ENCODE results near the gene DSCAML1.
"Not testable (repeated sequence)": the region's sequence is repeated elsewhere in the genome, so short reads cannot be mapped to it uniquely, and the experiment has no call there.

Gene DSCAML1

DNA sequence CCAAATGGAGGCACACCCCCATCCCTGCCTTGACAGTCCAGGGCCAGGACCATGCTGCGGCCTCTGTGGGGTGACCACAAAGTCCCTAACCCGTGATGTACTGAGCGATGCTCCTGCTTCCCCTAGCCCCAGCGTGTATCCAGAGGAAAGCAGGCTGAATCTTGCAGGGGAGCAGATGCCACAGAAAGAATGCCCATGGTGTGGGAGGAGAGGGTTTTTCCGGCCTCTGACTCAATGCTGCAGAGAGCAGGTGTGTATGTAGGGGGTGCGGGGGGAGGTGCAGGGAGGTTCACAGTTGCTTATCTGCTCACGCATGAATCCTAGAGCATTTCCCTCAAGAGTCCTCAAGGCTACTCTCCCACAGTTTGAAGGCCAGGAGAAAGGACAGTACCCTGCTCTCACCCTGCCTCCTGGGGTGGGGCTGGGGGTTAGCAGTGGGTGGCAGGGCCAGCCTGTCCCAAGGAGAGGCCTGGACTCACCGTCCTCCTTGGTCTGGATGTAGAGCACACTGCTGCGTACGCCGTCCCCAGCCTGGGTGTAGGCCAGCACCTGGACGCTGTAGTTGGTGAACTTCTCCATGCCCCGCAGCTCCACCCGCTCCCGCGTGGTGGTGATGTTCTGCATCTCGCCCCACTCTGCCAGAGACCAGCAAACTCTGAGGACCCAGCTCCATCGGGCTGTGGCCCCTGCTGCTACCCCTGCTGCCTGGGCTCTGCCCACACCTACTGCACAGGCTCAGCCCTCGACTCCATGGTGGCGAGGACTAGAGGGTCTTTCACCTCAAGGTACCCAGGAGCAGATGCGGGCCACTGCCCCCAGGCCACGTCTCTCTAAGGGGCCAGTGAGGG is 338.5 kb downstream of the DSCAML1 start (continued):
- TF ChIP-seq, protein P1, sequence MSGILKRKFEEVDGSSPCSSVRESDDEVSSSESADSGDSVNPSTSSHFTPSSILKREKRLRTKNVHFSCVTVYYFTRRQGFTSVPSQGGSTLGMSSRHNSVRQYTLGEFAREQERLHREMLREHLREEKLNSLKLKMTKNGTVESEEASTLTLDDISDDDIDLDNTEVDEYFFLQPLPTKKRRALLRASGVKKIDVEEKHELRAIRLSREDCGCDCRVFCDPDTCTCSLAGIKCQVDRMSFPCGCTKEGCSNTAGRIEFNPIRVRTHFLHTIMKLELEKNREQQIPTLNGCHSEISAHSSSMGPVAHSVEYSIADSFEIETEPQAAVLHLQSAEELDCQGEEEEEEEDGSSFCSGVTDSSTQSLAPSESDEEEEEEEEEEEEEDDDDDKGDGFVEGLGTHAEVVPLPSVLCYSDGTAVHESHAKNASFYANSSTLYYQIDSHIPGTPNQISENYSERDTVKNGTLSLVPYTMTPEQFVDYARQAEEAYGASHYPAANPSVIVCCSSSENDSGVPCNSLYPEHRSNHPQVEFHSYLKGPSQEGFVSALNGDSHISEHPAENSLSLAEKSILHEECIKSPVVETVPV (CRISPR knock-in tag; IDR thresholded peaks at IDR 0.05) = no peak
- TF ChIP-seq ZNF8 (CRISPR knock-in tag; IDR thresholded peaks at IDR 0.05) = no peak
- no peak for TF ChIP-seq ZNF70 (CRISPR knock-in tag; IDR thresholded peaks at IDR 0.05)
- TF ChIP-seq ZFP30 (CRISPR knock-in tag; IDR thresholded peaks at IDR 0.05) = no peak
- no peak for TF ChIP-seq ISL1 (CRISPR knock-in tag; IDR thresholded peaks at IDR 0.05)
- no peak for TF ChIP-seq BACH2 (CRISPR knock-in tag; IDR thresholded peaks at IDR 0.05; ENCODE audit: borderline replicate concordance)

DNA sequence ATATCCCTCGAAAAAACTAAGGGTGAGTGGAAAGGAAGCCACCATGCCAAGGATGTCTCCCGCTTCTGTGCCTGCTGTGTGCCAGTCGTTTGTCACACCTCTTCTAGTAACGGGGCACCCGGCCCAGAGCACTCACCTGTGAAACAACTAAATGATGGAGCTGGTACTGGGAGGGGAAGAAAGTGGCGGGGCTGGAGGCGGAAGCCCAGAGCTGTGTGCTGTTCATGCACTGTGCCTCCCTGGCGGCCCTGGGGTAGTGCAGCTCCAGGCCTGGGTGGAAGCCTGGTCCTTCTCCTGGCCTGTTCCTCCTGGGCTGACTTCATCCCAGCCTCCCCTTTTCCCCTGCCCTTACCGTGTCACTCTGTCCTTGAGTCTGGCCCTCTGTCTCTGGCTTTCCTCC is 339.2 kb downstream of the DSCAML1 start:
- no peak for ATAC-seq
- no peak for TF ChIP-seq ISL1 (CRISPR knock-in tag; IDR thresholded peaks at IDR 0.05)
- TF ChIP-seq, protein P2, sequence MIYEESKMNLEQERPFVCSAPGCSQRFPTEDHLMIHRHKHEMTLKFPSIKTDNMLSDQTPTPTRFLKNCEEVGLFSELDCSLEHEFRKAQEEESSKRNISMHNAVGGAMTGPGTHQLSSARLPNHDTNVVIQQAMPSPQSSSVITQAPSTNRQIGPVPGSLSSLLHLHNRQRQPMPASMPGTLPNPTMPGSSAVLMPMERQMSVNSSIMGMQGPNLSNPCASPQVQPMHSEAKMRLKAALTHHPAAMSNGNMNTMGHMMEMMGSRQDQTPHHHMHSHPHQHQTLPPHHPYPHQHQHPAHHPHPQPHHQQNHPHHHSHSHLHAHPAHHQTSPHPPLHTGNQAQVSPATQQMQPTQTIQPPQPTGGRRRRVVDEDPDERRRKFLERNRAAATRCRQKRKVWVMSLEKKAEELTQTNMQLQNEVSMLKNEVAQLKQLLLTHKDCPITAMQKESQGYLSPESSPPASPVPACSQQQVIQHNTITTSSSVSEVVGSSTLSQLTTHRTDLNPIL (CRISPR knock-in tag; IDR thresholded peaks at IDR 0.05; ENCODE audit: low read depth) = no peak
- TF ChIP-seq TOX (CRISPR knock-in tag; IDR thresholded peaks at IDR 0.05; ENCODE audit: borderline replicate concordance) = no peak
- no peak for TF ChIP-seq ZNF565 (CRISPR knock-in tag; conservative IDR thresholded peaks at IDR 0.05; ENCODE audit: low read depth)
- TF ChIP-seq ZNF8 (CRISPR knock-in tag; IDR thresholded peaks at IDR 0.05) = no peak
- no peak for TF ChIP-seq RARB (CRISPR knock-in tag; IDR thresholded peaks at IDR 0.05)
- no peak for TF ChIP-seq ZFP30 (CRISPR knock-in tag; IDR thresholded peaks at IDR 0.05)
- no peak for TF ChIP-seq ZNF70 (CRISPR knock-in tag; IDR thresholded peaks at IDR 0.05)
- TF ChIP-seq ESRRG (CRISPR knock-in tag; IDR thresholded peaks at IDR 0.05) = no peak
- no peak for TF ChIP-seq OSR1 (CRISPR knock-in tag; IDR thresholded peaks at IDR 0.05)
- TF ChIP-seq, protein P3, sequence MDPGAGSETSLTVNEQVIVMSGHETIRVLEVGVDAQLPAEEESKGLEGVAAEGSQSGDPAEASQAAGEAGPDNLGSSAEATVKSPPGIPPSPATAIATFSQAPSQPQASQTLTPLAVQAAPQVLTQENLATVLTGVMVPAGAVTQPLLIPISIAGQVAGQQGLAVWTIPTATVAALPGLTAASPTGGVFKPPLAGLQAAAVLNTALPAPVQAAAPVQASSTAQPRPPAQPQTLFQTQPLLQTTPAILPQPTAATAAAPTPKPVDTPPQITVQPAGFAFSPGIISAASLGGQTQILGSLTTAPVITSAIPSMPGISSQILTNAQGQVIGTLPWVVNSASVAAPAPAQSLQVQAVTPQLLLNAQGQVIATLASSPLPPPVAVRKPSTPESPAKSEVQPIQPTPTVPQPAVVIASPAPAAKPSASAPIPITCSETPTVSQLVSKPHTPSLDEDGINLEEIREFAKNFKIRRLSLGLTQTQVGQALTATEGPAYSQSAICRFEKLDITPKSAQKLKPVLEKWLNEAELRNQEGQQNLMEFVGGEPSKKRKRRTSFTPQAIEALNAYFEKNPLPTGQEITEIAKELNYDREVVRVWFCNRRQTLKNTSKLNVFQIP (CRISPR knock-in tag; IDR thresholded peaks at IDR 0.05; ENCODE audit: borderline replicate concordance, low read depth) = no peak
- TF ChIP-seq PPARA (CRISPR knock-in tag; IDR thresholded peaks at IDR 0.05; ENCODE audit: borderline replicate concordance) = no peak
- TF ChIP-seq, protein P4, sequence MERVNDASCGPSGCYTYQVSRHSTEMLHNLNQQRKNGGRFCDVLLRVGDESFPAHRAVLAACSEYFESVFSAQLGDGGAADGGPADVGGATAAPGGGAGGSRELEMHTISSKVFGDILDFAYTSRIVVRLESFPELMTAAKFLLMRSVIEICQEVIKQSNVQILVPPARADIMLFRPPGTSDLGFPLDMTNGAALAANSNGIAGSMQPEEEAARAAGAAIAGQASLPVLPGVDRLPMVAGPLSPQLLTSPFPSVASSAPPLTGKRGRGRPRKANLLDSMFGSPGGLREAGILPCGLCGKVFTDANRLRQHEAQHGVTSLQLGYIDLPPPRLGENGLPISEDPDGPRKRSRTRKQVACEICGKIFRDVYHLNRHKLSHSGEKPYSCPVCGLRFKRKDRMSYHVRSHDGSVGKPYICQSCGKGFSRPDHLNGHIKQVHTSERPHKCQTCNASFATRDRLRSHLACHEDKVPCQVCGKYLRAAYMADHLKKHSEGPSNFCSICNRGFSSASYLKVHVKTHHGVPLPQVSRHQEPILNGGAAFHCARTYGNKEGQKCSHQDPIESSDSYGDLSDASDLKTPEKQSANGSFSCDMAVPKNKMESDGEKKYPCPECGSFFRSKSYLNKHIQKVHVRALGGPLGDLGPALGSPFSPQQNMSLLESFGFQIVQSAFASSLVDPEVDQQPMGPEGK (CRISPR knock-in tag; IDR thresholded peaks at IDR 0.05; ENCODE audit: borderline replicate concordance) = no peak
- no peak for TF ChIP-seq SNAI2 (CRISPR knock-in tag; IDR thresholded peaks at IDR 0.05)
- TF ChIP-seq ZC3H10 (CRISPR knock-in tag; IDR thresholded peaks at IDR 0.05) = no peak

DNA sequence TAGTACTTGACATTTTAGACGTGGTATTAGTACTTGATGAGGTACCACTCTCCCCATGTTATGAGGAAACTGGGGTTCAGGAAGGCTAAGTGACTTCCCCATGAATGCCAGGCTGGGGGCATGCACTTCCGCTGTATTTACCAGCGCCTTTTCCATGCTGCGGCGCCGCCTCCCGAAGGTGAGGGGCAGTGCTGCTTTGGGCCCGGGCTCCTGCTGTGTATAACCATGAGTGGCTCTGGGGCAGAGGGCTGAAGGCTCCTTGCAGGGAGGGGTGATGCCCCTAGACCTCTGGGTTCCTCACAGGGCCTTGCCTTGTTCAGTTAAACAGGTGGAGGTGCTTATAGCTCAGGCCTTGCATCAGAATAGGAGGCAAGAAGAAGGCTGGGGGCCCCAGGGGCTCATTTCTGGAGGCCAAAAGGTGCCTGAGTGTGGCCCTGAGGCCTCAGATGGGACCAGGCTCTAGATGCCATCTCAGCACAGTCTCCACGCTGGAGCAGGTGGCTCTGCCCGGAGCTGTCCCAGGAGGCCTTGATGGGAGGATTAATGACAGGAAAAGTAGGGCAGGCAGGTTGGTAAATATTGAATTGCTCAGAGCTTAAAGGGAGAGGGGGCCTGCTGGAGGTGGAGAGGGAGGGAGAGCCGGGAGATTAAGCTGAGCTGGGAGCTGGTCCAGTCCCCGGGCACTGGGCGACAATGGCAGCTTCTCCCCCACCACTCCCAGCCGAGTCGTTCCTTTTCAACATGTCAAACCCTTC is 339.8 kb downstream of the DSCAML1 start:
- no peak for ATAC-seq
- no peak for TF ChIP-seq GLIS3 (CRISPR knock-in tag; IDR thresholded peaks at IDR 0.05)
- TF ChIP-seq RARB (CRISPR knock-in tag; IDR thresholded peaks at IDR 0.05) = no peak
- TF ChIP-seq SNAI2 (CRISPR knock-in tag; IDR thresholded peaks at IDR 0.05) = no peak
- no peak for TF ChIP-seq ESRRG (CRISPR knock-in tag; IDR thresholded peaks at IDR 0.05)
- TF ChIP-seq PPARA (CRISPR knock-in tag; IDR thresholded peaks at IDR 0.05; ENCODE audit: borderline replicate concordance) = no peak
- no peak for TF ChIP-seq ZFP3 (CRISPR knock-in tag; IDR thresholded peaks at IDR 0.05)
- TF ChIP-seq, protein P1 (CRISPR knock-in tag; IDR thresholded peaks at IDR 0.05) = no peak
- no peak for TF ChIP-seq ZFP30 (CRISPR knock-in tag; IDR thresholded peaks at IDR 0.05)
- TF ChIP-seq ARNTL (CRISPR knock-in tag; IDR thresholded peaks at IDR 0.05; ENCODE audit: borderline replicate concordance, low read depth) = no peak
- no peak for TF ChIP-seq ISL1 (CRISPR knock-in tag; IDR thresholded peaks at IDR 0.05)
- no peak for TF ChIP-seq ZC3H10 (CRISPR knock-in tag; IDR thresholded peaks at IDR 0.05)
- TF ChIP-seq TOX (CRISPR knock-in tag; IDR thresholded peaks at IDR 0.05; ENCODE audit: borderline replicate concordance) = no peak
- no peak for TF ChIP-seq ZNF70 (CRISPR knock-in tag; IDR thresholded peaks at IDR 0.05)
- no peak for TF ChIP-seq TCF4 (CRISPR knock-in tag; IDR thresholded peaks at IDR 0.05; ENCODE audit: borderline replicate concordance)
- TF ChIP-seq, protein P3 (CRISPR knock-in tag; IDR thresholded peaks at IDR 0.05; ENCODE audit: borderline replicate concordance, low read depth) = no peak

DNA sequence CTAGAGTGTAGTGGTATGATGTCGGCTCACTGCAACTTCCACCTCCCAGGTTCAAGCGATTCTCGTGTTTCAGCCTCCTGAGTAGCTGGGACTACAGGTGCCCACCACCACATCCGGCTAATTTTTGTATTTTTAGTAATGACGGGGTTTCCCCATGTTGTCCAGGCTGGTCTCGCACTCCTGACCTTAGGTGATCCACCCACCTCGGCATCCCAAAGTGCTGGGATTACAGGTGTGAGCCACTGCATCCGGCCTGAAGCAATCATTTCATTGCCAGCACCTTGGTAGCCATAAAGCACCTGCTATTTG is 340.3 kb downstream of the DSCAML1 start:
- not testable (repeated sequence) for ATAC-seq

Measured in SK-N-SH treated with all-trans-retinoic acid at 6 μM for 48 hours (cell line).